Neural progenitor cell (in vitro differentiated cells): ENCODE data around the gene KLHL35. TPM values are rescaled to one million over a fixed set of nuclear protein-coding genes. Genes with fewer than 3 reads are reported as not detected.
A peak's percentile ranks its signal among the peaks of the same experiment; 100 is the strongest.

Experiments used
- DNase-seq: peaks from one replicate; pipeline ENCODE4 v3.0.0-alpha.2; 2016; ENCODE audit warnings: low spot score
- H2AFZ ChIP-seq: fragments of 200-600 bp; sonication (generic); replicated peaks from 2 replicates; pipeline ENCODE4 v1.6.1; 2016; ENCODE audit warnings: antibody characterized with exemption
- H3F3A ChIP-seq: fragments of 200-600 bp; sonication (generic); 2 replicates; pipeline ENCODE4 v1.6.1; 2016; ENCODE audit warnings: antibody characterized with exemption, low read depth
- H3K27ac ChIP-seq: fragments of 200-600 bp; sonication (generic); 2 replicates; pipeline ENCODE4 v1.5.1; 2016; ENCODE audit warnings: mild to moderate bottlenecking
- H3K27me3 ChIP-seq: fragments of 200-600 bp; sonication (generic); 2 replicates; pipeline ENCODE4 v1.6.1; 2016; ENCODE audit warnings: mild to moderate bottlenecking, moderate library complexity
- H3K36me3 ChIP-seq: fragments of 200-600 bp; sonication (generic); 2 replicates; pipeline ENCODE4 v1.5.1; 2016
- H3K4me1 ChIP-seq: fragments of 200-600 bp; sonication (generic); 2 replicates; pipeline ENCODE4 v1.6.1; 2016; ENCODE audit warnings: mixed run types
- H3K4me2 ChIP-seq: fragments of 200-600 bp; sonication (generic); 2 replicates; pipeline ENCODE4 v1.6.1; 2016
- H3K4me3 ChIP-seq: fragments of 200-600 bp; sonication (generic); 2 replicates; pipeline ENCODE4 v1.5.1; 2016
- H3K79me2 ChIP-seq: fragments of 200-600 bp; sonication (generic); 2 replicates; pipeline ENCODE4 v1.6.1; 2016; ENCODE audit warnings: low read depth
- H3K9ac ChIP-seq: fragments of 200-600 bp; sonication (generic); 2 replicates; pipeline ENCODE4 v1.6.1; 2016
- H3K9me3 ChIP-seq: fragments of 200-600 bp; sonication (generic); 2 replicates; pipeline ENCODE4 v1.5.1; 2016; ENCODE audit warnings: low read depth
- H4K20me1 ChIP-seq: fragments of 200-600 bp; sonication (generic); 2 replicates; pipeline ENCODE4 v1.6.1; 2016; ENCODE audit warnings: low read depth
- H3K27ac Mint-ChIP-seq: 3 replicates; pipeline ENCODE4 v1.8.0; 2021; ENCODE audit warnings: mixed read lengths
- H3K27me3 Mint-ChIP-seq: 2 replicates; pipeline ENCODE4 v1.8.0; 2022; ENCODE audit warnings: low read depth, mild to moderate bottlenecking, inconsistent platforms, moderate library complexity, mixed read lengths; ENCODE audit not compliant: insufficient read depth
- H3K36me3 Mint-ChIP-seq: 3 replicates; pipeline ENCODE4 v1.8.0; 2021; ENCODE audit warnings: mixed read lengths
- H3K4me1 Mint-ChIP-seq: 3 replicates; pipeline ENCODE4 v1.8.0; 2021; ENCODE audit warnings: mixed read lengths
- H3K4me3 Mint-ChIP-seq: 3 replicates; pipeline ENCODE4 v1.8.0; 2021; ENCODE audit warnings: mild to moderate bottlenecking, moderate library complexity, mixed read lengths
- H3K9me3 Mint-ChIP-seq: 3 replicates; pipeline ENCODE4 v1.8.0; 2020; ENCODE audit warnings: mixed read lengths
- CTCF ChIP-seq: fragments of 200-600 bp; sonication (generic); IDR thresholded peaks from 2 replicates; pipeline ENCODE4 v1.5.1; 2017; ENCODE audit warnings: antibody characterized with exemption, mild to moderate bottlenecking
- EZH2 ChIP-seq: fragments of 200-600 bp; sonication (generic); IDR thresholded peaks from 2 replicates; pipeline ENCODE4 v1.6.1; 2017; ENCODE audit warnings: antibody characterized with exemption, mild to moderate bottlenecking, moderate library complexity
- EZH2phosphoT487 ChIP-seq: fragments of 200-600 bp; sonication (generic); IDR thresholded peaks from 2 replicates; pipeline ENCODE4 v1.6.1; 2017; ENCODE audit warnings: antibody characterized with exemption
- total RNA-seq: library from RNA; depleted of rRNA; stranded (reverse); fragments of >200 nt; gene quantifications from 2 replicates; pipeline ENCODE4 v1.2.3, GENCODE V29; 2015; ENCODE audit warnings: low replicate concordance

Gene KLHL35
- total RNA-seq, 1 donor from 2014 or later = 1.2 TPM

- Histone ChIP-seq H3K4me2 (no peak overlapping the region), H3K27ac (no peak overlapping the region), H3K9ac (no peak overlapping the region), H3F3A (peaks cover 4% of the 10 kb centered on the region), H3K36me3 (no peaks in the 10 kb centered on the region), H3K4me1 (peaks cover 8% of the 10 kb centered on the region), H3K27me3 (no peaks in the 10 kb centered on the region), H3K4me3 (no peak overlapping the region), H3K9me3 (no peaks in the 10 kb centered on the region), H2AFZ (no peak overlapping the region), H4K20me1 (no peaks in the 10 kb centered on the region), H3K79me2 (no peaks in the 10 kb centered on the region)
- Mint-ChIP-seq H3K27me3 (peaks cover 2% of the 10 kb centered on the region), H3K9me3 (no peaks in the 10 kb centered on the region), H3K27ac (no peak overlapping the region), H3K4me3 (no peak overlapping the region), H3K4me1 (no peaks in the 10 kb centered on the region), H3K36me3 (no peaks in the 10 kb centered on the region)
- DNase-seq = no peak
- no peak for TF ChIP-seq EZH2phosphoT487
- TF ChIP-seq EZH2 = no peak
- no peak for TF ChIP-seq CTCF
Observed at GRCh38 chr11:75389925-75390324, 43.1 kb downstream of the KLHL35 start.

- peaks cover 4% of the 10 kb centered on the region for H3K27me3 Mint-ChIP-seq
- no peaks in the 10 kb centered on the region for H3K36me3 Mint-ChIP-seq
- H3K9me3 ChIP-seq = no peaks in the 10 kb centered on the region
- no peak overlapping the region for H3K4me3 Mint-ChIP-seq
- H3K4me3 ChIP-seq = no peak overlapping the region
- peaks cover 8% of the 10 kb centered on the region for H3K4me1 ChIP-seq
- no peaks in the 10 kb centered on the region for H4K20me1 ChIP-seq
- H3K9me3 Mint-ChIP-seq = no peaks in the 10 kb centered on the region
- H3K4me1 Mint-ChIP-seq = peaks cover 3% of the 10 kb centered on the region
- H3K36me3 ChIP-seq = no peaks in the 10 kb centered on the region
- no peak overlapping the region for H3K27ac Mint-ChIP-seq
- no peaks in the 10 kb centered on the region for H3K27me3 ChIP-seq
- H3K4me2 ChIP-seq = no peak overlapping the region
- no peak for DNase-seq
- no peak overlapping the region for H3K9ac ChIP-seq
- peak overlapping the region; percentile 93 for H2AFZ ChIP-seq
- H3K79me2 ChIP-seq = no peaks in the 10 kb centered on the region
- peaks cover 4% of the 10 kb centered on the region for H3F3A ChIP-seq
- H3K27ac ChIP-seq = no peak overlapping the region
- TF ChIP-seq EZH2phosphoT487 = no peak
- TF ChIP-seq EZH2 = no peak
- no peak for TF ChIP-seq CTCF
Observed at GRCh38 chr11:75389276-75389605, 43.8 kb downstream of the KLHL35 start.

GRCh38 chr11:75388386-75389275, 44.4 kb downstream of the KLHL35 start:
- Histone ChIP-seq H3K36me3 (no peaks in the 10 kb centered on the region), H3K4me1 (peaks cover 8% of the 10 kb centered on the region), H3K27ac (no peak overlapping the region), H3K4me2 (peak overlapping the region; percentile 53), H3F3A (peaks cover 4% of the 10 kb centered on the region), H3K27me3 (no peaks in the 10 kb centered on the region), H4K20me1 (no peaks in the 10 kb centered on the region), H3K9me3 (no peaks in the 10 kb centered on the region), H2AFZ (peak overlapping the region; percentile 99), H3K79me2 (no peaks in the 10 kb centered on the region), H3K4me3 (no peak overlapping the region), H3K9ac (no peak overlapping the region)
- Mint-ChIP-seq H3K9me3 (no peaks in the 10 kb centered on the region), H3K4me1 (peaks cover 3% of the 10 kb centered on the region), H3K27me3 (peaks cover 4% of the 10 kb centered on the region), H3K4me3 (no peak overlapping the region), H3K36me3 (no peaks in the 10 kb centered on the region), H3K27ac (no peak overlapping the region)
- peak; percentile 88 for TF ChIP-seq CTCF
- TF ChIP-seq EZH2 = no peak
- peak; percentile 79 for DNase-seq
